ENCODE results near the gene ITGBL1. TPM values are rescaled to one million over a fixed set of nuclear protein-coding genes. Genes with fewer than 3 reads are reported as not detected.

Gene ITGBL1
- total and polyA plus RNA-seq, 8 donors: 0.24 to 50.0 (median 0.38) TPM

DNA sequence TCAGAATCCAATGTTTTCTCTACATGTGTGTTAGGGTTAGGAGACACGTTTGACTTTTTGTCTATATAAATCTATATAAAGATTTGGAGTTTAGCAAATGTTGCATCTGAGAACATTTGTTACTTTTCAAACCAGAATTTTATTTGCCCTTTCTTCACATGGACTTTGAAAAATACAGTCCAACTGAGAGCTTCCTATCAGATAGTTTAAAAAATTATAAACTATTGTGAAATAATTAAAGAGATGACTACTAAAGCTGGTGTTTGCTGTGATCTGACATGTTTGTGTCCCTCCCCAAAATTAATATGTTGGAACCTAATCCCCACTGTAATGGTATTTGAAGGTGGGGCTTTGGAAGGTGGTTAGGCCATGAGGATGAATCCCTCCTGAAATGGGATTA is 297.1 kb downstream of the ITGBL1 start:
- intact Hi-C loops (cut with DNase I): no loop called here

GRCh38 chr13:101751488-101751887 is 299.0 kb downstream of the ITGBL1 start:
- DNase-seq (peak in 2 of 4 donors; percentile 2 to 25), ATAC-seq (peak; percentile 49)
- H3K36me3 ChIP-seq: no peaks in the 10 kb centered on the region
- no peak for TF ChIP-seq CTCF (IDR thresholded peaks at IDR 0.05)
- H3K4me1 ChIP-seq: no peaks in the 10 kb centered on the region
- H3K9me3 ChIP-seq: no peaks in the 10 kb centered on the region
- H3K4me3 ChIP-seq: no peak overlapping the region
- intact Hi-C loops (cut with DNase I): no loop called here
- H3K27ac ChIP-seq: no peak overlapping the region
- H3K27me3 ChIP-seq: no peaks in the 10 kb centered on the region

More for the DNA sequence above, 297.1 kb downstream of the ITGBL1 start:
- DNase-seq (no peak), ATAC-seq (no peak)
- H3K27me3 ChIP-seq: no peaks in the 10 kb centered on the region
- no peaks in the 10 kb centered on the region for H3K4me1 ChIP-seq
- H3K27ac ChIP-seq: no peak overlapping the region
- no peak overlapping the region for H3K4me3 ChIP-seq
- H3K36me3 ChIP-seq: no peaks in the 10 kb centered on the region
- H3K9me3 ChIP-seq: no peaks in the 10 kb centered on the region
- TF ChIP-seq CTCF (IDR thresholded peaks at IDR 0.05): no peak

- Histone ChIP-seq H3K4me3 (no peak overlapping the region), H3K9me3 (no peaks in the 10 kb centered on the region), H3K27me3 (no peaks in the 10 kb centered on the region), H3K36me3 (no peaks in the 10 kb centered on the region), H3K27ac (no peak overlapping the region), H3K4me1 (no peaks in the 10 kb centered on the region)
- DNase-seq: no peak
- intact Hi-C loops (cut with DNase I): no loop called here
- no peak for TF ChIP-seq CTCF (IDR thresholded peaks at IDR 0.05)
- no peak for ATAC-seq
These were observed 300.0 kb downstream of the ITGBL1 start for GRCh38 chr13:101752432-101752831.

DNA sequence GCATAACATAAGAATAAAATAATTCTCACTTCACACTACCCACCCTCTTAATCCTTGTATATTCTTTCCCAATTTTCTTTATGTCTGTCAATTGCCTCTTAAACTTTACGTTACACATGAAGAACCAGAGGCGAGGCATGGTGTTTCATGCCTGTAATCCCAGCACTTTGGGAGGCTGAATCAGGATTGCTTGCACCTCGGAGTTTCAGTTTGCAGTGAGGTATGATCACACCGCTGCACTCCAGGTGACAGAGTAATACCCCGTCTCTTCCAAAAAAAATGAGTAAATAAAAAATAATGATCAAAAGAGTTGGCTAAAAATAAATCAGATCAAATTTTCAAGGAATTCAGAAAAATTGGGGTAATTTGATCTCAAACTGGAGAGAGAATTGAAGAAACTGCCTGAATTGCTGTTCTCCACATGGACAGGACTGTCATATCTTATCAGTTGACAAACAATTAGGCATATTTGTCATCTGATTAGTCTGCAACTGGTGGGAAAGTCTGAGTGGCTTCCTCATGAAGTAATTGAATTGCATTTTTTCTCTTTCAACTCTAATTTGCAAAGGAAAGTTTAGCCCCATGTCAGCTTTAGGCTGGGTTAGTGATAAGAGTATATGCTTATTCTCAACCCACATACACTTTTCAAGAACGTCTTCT is 302.9 kb downstream of the ITGBL1 start:
- H3K27me3 ChIP-seq: no peaks in the 10 kb centered on the region
- no peaks in the 10 kb centered on the region for H3K9me3 ChIP-seq
- ATAC-seq: no peak
- TF ChIP-seq CTCF (IDR thresholded peaks at IDR 0.05): no peak
- no peak overlapping the region for H3K4me3 ChIP-seq
- no peak for DNase-seq
- no peak overlapping the region for H3K27ac ChIP-seq
- intact Hi-C loops (cut with DNase I): no loop called here
- no peaks in the 10 kb centered on the region for H3K36me3 ChIP-seq
- no peaks in the 10 kb centered on the region for H3K4me1 ChIP-seq

GRCh38 chr13:101757446-101758039 is 305.1 kb downstream of the ITGBL1 start:
- Histone ChIP-seq H3K4me3 (no peak overlapping the region), H3K27me3 (no peaks in the 10 kb centered on the region), H3K4me1 (no peaks in the 10 kb centered on the region), H3K36me3 (no peaks in the 10 kb centered on the region), H3K27ac (no peak overlapping the region), H3K9me3 (no peaks in the 10 kb centered on the region)
- DNase-seq (peak in 1 of 4 donors; percentile 17), ATAC-seq (peak; percentile 89)
- intact Hi-C loops (cut with DNase I): no loop called here
- peak; percentile 20 for TF ChIP-seq CTCF (IDR thresholded peaks at IDR 0.05)

Measured in left lung (tissue), 10 donors.